Subcutaneous adipose tissue (tissue), 4 donors: ENCODE measurements around the gene KCNB1. TPM values are rescaled to one million over a fixed set of nuclear protein-coding genes. Genes with fewer than 3 reads are reported as not detected.

ENCODE experiments used
- CTCF ChIP-seq: fragments of 450-650 bp; IDR thresholded peaks from one replicate; pipeline ENCODE4 v1.5.1; 2016; ENCODE audit warnings: low read depth, mild to moderate bottlenecking, control low read depth, antibody characterized with exemption, moderate library complexity
- total RNA-seq, 4 donors: library from RNA; depleted of rRNA; stranded (reverse); fragments of >200 nt; gene quantifications; one replicate each; pipeline ENCODE4 v1.1.0, GENCODE V29; 2016

KCNB1 gene
- total RNA-seq, 4 donors from 2014 or later = 8.7 to 24.5 (median 17.7) TPM

GRCh38 chr20:49347156-49347555 lies 135.3 kb downstream of the KCNB1 start:
- no peak for TF ChIP-seq CTCF

- TF ChIP-seq CTCF = no peak
Observed at GRCh38 chr20:49346682-49347081, 135.8 kb downstream of the KCNB1 start.

- no peak for TF ChIP-seq CTCF
Observed at GRCh38 chr20:49345524-49345923, 136.9 kb downstream of the KCNB1 start.

GRCh38 chr20:49344975-49345374 lies 137.5 kb downstream of the KCNB1 start:
- TF ChIP-seq CTCF = no peak

GRCh38 chr20:49344140-49344539 lies 138.3 kb downstream of the KCNB1 start:
- no peak for TF ChIP-seq CTCF

GRCh38 chr20:49343246-49343645 lies 139.2 kb downstream of the KCNB1 start:
- TF ChIP-seq CTCF = no peak

GRCh38 chr20:49340161-49340966 lies 142.1 kb downstream of the KCNB1 start:
- TF ChIP-seq CTCF = no peak
